Heart left ventricle (tissue), 13 donors: ENCODE measurements around the gene TAS2R1.

Experiments
- POLR2A ChIP-seq, 2 donors: fragments of 450-650 bp; IDR thresholded peaks; one replicate each; pipeline ENCODE4 v1.6.1; 2017; ENCODE audit warnings: antibody characterized with exemption in 2 of 2, mild to moderate bottlenecking in 2 of 2, moderate library complexity in 2 of 2
- TF ChIP-seq, protein P1 (sequence below), 12 donors: fragments of 200-600 bp; sonication (generic) in 4 of 12; IDR thresholded peaks; one replicate each; pipeline versions ENCODE4 v1.5.0 to v1.8.0; 2018 to 2022; ENCODE audit warnings: antibody characterized with exemption in 12 of 12, mild to moderate bottlenecking in 5 of 12
- donor health status: ischemic (EF 13 %, LVEDD 7.1; RV severe dilation, severe dysfunction).
- donor health status: DM: no; HTN: yes; CAD: no.
- donor health status: DM: no; HTN: no; CAD: no.
- donor health status: ischemic (EF 25% LVEDD 6.9; RV normal size, moderate dysfunction).
- donor health status: ischemic (EF 25% LVEDD 5.7; RV mildly dilated, moderate dysfunction).
- donor health status: ischemic (EF 35%, LVEDD 5.7; RV mildly dilated, moderate dysfunction).
- donor health status: nonischemic (EF 11% LVEDD 7.7; RV severe dilation, severe dysfunction).
- donor health status: DM: yes; HTN: yes; CAD: no.
- donor health status: PGD.
- donor health status: ischemic (EF 29% LVEDD 5.4; RV normal size, mild dysfunction).
- donor health status: nonischemic (EF 23%, LVEDD 6.1; RV moderate dilation, normal function).

DNA sequence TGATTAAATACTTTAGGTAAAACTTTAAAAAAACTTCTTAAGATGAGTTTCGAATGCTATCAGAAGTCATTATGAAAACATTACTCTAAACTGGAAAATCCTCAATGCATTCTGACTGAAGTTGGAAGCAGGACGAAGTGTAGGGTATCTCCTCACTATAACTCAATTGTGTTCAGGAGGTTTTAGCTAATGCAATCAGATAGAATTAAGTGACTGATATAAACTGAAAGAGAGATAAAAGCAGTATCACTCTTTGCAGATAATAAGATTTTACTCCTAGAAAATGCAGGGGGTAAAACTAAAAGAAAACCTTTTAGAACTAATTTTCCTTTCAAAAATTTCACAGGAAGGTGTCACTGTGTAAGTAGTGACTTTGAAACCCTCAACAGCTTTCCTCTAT, 22.1 kb downstream of the TAS2R1 start:
- TF ChIP-seq, protein P1, sequence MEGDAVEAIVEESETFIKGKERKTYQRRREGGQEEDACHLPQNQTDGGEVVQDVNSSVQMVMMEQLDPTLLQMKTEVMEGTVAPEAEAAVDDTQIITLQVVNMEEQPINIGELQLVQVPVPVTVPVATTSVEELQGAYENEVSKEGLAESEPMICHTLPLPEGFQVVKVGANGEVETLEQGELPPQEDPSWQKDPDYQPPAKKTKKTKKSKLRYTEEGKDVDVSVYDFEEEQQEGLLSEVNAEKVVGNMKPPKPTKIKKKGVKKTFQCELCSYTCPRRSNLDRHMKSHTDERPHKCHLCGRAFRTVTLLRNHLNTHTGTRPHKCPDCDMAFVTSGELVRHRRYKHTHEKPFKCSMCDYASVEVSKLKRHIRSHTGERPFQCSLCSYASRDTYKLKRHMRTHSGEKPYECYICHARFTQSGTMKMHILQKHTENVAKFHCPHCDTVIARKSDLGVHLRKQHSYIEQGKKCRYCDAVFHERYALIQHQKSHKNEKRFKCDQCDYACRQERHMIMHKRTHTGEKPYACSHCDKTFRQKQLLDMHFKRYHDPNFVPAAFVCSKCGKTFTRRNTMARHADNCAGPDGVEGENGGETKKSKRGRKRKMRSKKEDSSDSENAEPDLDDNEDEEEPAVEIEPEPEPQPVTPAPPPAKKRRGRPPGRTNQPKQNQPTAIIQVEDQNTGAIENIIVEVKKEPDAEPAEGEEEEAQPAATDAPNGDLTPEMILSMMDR (IDR thresholded peaks at IDR 0.05) = no peak
- no peak for TF ChIP-seq POLR2A (IDR thresholded peaks at IDR 0.05)
